ENCODE results near the gene GAS2L1.

- TF ChIP-seq EZH2 (IDR thresholded peaks at IDR 0.05) = no peak
- TF ChIP-seq POLR2AphosphoS5 (IDR thresholded peaks at IDR 0.05; ENCODE audit: borderline replicate concordance, low read depth, low read length) = no peak
- TF ChIP-seq FOXP2 (optimal IDR thresholded peaks at IDR 0.05; ENCODE audit: control extremely low read depth, extremely low read length, insufficient read depth) = no peak
These were observed 42.6 kb upstream of the GAS2L1 start for GRCh38 chr22:29263791-29264276.
